ENCODE measurements around the gene TENM4.

The TENM4 gene

GRCh38 chr11:79205786-79206185 is 235.0 kb downstream of the TENM4 start:
- no peak for TF ChIP-seq FOXP2 (optimal IDR thresholded peaks at IDR 0.05; ENCODE audit: borderline replicate concordance, extremely low read depth, extremely low read length, insufficient read depth)
- TF ChIP-seq SIN3A (IDR thresholded peaks at IDR 0.05; ENCODE audit: borderline replicate concordance, insufficient read depth, low read length): no peak

- TF ChIP-seq FOXP2 (optimal IDR thresholded peaks at IDR 0.05; ENCODE audit: borderline replicate concordance, extremely low read depth, extremely low read length, insufficient read depth) (no peak), SIN3A (IDR thresholded peaks at IDR 0.05; ENCODE audit: borderline replicate concordance, insufficient read depth, low read length) (no peak), REST (IDR thresholded peaks at IDR 0.05; ENCODE audit: insufficient read depth in 1 of 2, low read depth in 2 of 2, low read length in 2 of 2) (no peak), POLR2AphosphoS5 (IDR thresholded peaks at IDR 0.05; ENCODE audit: low read depth, low read length) (no peak), TAF1 (IDR thresholded peaks at IDR 0.05; ENCODE audit: borderline replicate concordance, insufficient read depth, low read length) (no peak)
Measured at GRCh38 chr11:79201677-79202347, 239.0 kb downstream of the TENM4 start.

GRCh38 chr11:79200398-79201070 is 240.3 kb downstream of the TENM4 start:
- no peak for TF ChIP-seq TAF1 (IDR thresholded peaks at IDR 0.05; ENCODE audit: borderline replicate concordance, insufficient read depth, low read length)
- TF ChIP-seq SIN3A (IDR thresholded peaks at IDR 0.05; ENCODE audit: borderline replicate concordance, insufficient read depth, low read length): no peak
- no peak for TF ChIP-seq FOXP2 (optimal IDR thresholded peaks at IDR 0.05; ENCODE audit: borderline replicate concordance, extremely low read depth, extremely low read length, insufficient read depth)
- no peak for TF ChIP-seq REST (IDR thresholded peaks at IDR 0.05; ENCODE audit: insufficient read depth in 1 of 2, low read depth in 2 of 2, low read length in 2 of 2)
- TF ChIP-seq POLR2AphosphoS5 (IDR thresholded peaks at IDR 0.05; ENCODE audit: low read depth, low read length): no peak

GRCh38 chr11:79199729-79200354 is 241.0 kb downstream of the TENM4 start:
- TF ChIP-seq TAF1 (IDR thresholded peaks at IDR 0.05; ENCODE audit: borderline replicate concordance, insufficient read depth, low read length): no peak
- TF ChIP-seq REST (IDR thresholded peaks at IDR 0.05; ENCODE audit: insufficient read depth in 1 of 2, low read depth in 2 of 2, low read length in 2 of 2): no peak
- TF ChIP-seq SIN3A (IDR thresholded peaks at IDR 0.05; ENCODE audit: borderline replicate concordance, insufficient read depth, low read length): no peak
- TF ChIP-seq FOXP2 (optimal IDR thresholded peaks at IDR 0.05; ENCODE audit: borderline replicate concordance, extremely low read depth, extremely low read length, insufficient read depth): no peak
- TF ChIP-seq POLR2AphosphoS5 (IDR thresholded peaks at IDR 0.05; ENCODE audit: low read depth, low read length): no peak

GRCh38 chr11:79198898-79199250 is 242.0 kb downstream of the TENM4 start:
- TF ChIP-seq POLR2AphosphoS5 (IDR thresholded peaks at IDR 0.05; ENCODE audit: low read depth, low read length): no peak
- TF ChIP-seq TAF1 (IDR thresholded peaks at IDR 0.05; ENCODE audit: borderline replicate concordance, insufficient read depth, low read length): no peak
- TF ChIP-seq SIN3A (IDR thresholded peaks at IDR 0.05; ENCODE audit: borderline replicate concordance, insufficient read depth, low read length): no peak
- no peak for TF ChIP-seq FOXP2 (optimal IDR thresholded peaks at IDR 0.05; ENCODE audit: borderline replicate concordance, extremely low read depth, extremely low read length, insufficient read depth)
- no peak for TF ChIP-seq REST (IDR thresholded peaks at IDR 0.05; ENCODE audit: insufficient read depth in 1 of 2, low read depth in 2 of 2, low read length in 2 of 2)
